ENCODE results near the gene S100A10. TPM values are rescaled to one million over a fixed set of nuclear protein-coding genes. Genes with fewer than 3 reads are reported as not detected.

The S100A10 gene
- total and polyA plus RNA-seq, 4 donors = 7.0 to 99.5 (median 35.4) TPM

GRCh38 chr1:152036267-152037216, 42.9 kb upstream of the S100A10 start, which contains the start of gene S100A11:
Gene S100A11, minus strand, starts transcription at chr1:152037004. Its CDS starts 89 bp downstream, at chr1:152036915.
- peak within 1 kb of the TSS; percentile 52 to 75 for H3K9ac ChIP-seq (ENCODE audit: low read depth in 1 of 2, low read length in 2 of 2)
- TF ChIP-seq TAF1 (conservative IDR thresholded peaks at IDR 0.05) = peak; percentile 23
- no peak for TF ChIP-seq SP1 (IDR thresholded peaks at IDR 0.05)
- peak within 1 kb of the TSS; percentile 35 to 58 (median 56) for H3K4me3 ChIP-seq (ENCODE audit: low read depth in 1 of 3, low read length in 3 of 3)
- peak within 1 kb of the TSS; percentile 80 to 93 for H3K27ac ChIP-seq (ENCODE audit: low read depth in 1 of 2, low read length in 2 of 2)
- peak; percentile 66 for DNase-seq (ENCODE audit: low spot score)
- peaks cover 0 to 3% (median 0%) of the 10 kb centered on the region in 4 donors for H3K36me3 ChIP-seq (ENCODE audit: control insufficient read depth in 4 of 4, insufficient read depth in 3 of 4, low read depth in 1 of 4, low read length in 3 of 4)
- peaks cover 0 to 2% (median under 1%) of the 10 kb centered on the region in 4 donors for H3K27me3 ChIP-seq (ENCODE audit: control insufficient read depth in 4 of 4, insufficient read depth in 4 of 4, low read length in 3 of 4)
- 4% methylated on average over 53 of the region's 53 CpGs for WGBS
- peaks cover 3 to 14% (median 6%) of the 10 kb centered on the region in 4 donors for H3K4me1 ChIP-seq (ENCODE audit: control insufficient read depth in 4 of 4, insufficient read depth in 4 of 4, low read length in 3 of 4)
- no peaks in the 10 kb centered on the region for H3K9me3 ChIP-seq (ENCODE audit: control insufficient read depth in 4 of 4, low read length in 3 of 4)

GRCh38 chr1:152035539-152036266, 42.0 kb upstream of the S100A10 start:
- 43% methylated on average over 17 of the region's 17 CpGs for WGBS
- DNase-seq (ENCODE audit: low spot score) = no peak
- H3K27me3 ChIP-seq (ENCODE audit: control insufficient read depth in 4 of 4, insufficient read depth in 4 of 4, low read length in 3 of 4) = peaks cover 0 to 2% (median 0%) of the 10 kb centered on the region in 4 donors

More at GRCh38 chr1:152035539-152036266, 42.0 kb upstream of the S100A10 start:
- no peak for TF ChIP-seq RXRA (IDR thresholded peaks at IDR 0.05)
- TF ChIP-seq CTCF (IDR thresholded peaks at IDR 0.05; ENCODE audit: low read depth, low read length, missing input control) = no peak
- TF ChIP-seq RAD21 (IDR thresholded peaks at IDR 0.05) = no peak
- no peak for TF ChIP-seq YY1 (IDR thresholded peaks at IDR 0.05)
- no peak for TF ChIP-seq MAX (IDR thresholded peaks at IDR 0.05)
- no peak for TF ChIP-seq ZBTB33 (IDR thresholded peaks at IDR 0.05)
- no peak for TF ChIP-seq GABPA (IDR thresholded peaks at IDR 0.05 in 1 of 2, conservative IDR thresholded peaks at IDR 0.05 in 1 of 2)
- no peak for TF ChIP-seq HNF4A (conservative IDR thresholded peaks at IDR 0.05)
- no peak for TF ChIP-seq EGR1 (IDR thresholded peaks at IDR 0.05; ENCODE audit: low read depth in 2 of 2)
- TF ChIP-seq TAF1 (conservative IDR thresholded peaks at IDR 0.05) = no peak
- no peak for TF ChIP-seq FOXA2 (IDR thresholded peaks at IDR 0.05)
- TF ChIP-seq JUND (IDR thresholded peaks at IDR 0.05) = no peak
- no peak for TF ChIP-seq REST (IDR thresholded peaks at IDR 0.05)
- TF ChIP-seq NR2F2 (IDR thresholded peaks at IDR 0.05) = no peak
- TF ChIP-seq FOXA1 (IDR thresholded peaks at IDR 0.05) = no peak
- TF ChIP-seq SP1 (IDR thresholded peaks at IDR 0.05) = no peak
- TF ChIP-seq ATF3 (IDR thresholded peaks at IDR 0.05) = no peak
- no peak for TF ChIP-seq HNF4G (IDR thresholded peaks at IDR 0.05)
- Histone ChIP-seq H3K9ac (ENCODE audit: low read depth in 1 of 2, low read length in 2 of 2) (peak overlapping the region; percentile 52 to 75), H3K36me3 (ENCODE audit: control insufficient read depth in 4 of 4, insufficient read depth in 3 of 4, low read depth in 1 of 4, low read length in 3 of 4) (peaks cover 0 to 3% (median 0%) of the 10 kb centered on the region in 4 donors), H3K4me1 (ENCODE audit: control insufficient read depth in 4 of 4, insufficient read depth in 4 of 4, low read length in 3 of 4) (peaks cover 3 to 14% (median 6%) of the 10 kb centered on the region in 4 donors), H3K4me3 (ENCODE audit: low read depth in 1 of 3, low read length in 3 of 3) (peak overlapping the region; percentile 35 to 58 (median 56)), H3K27ac (ENCODE audit: low read depth in 1 of 2, low read length in 2 of 2) (peak overlapping the region; percentile 80 to 93), H3K9me3 (ENCODE audit: control insufficient read depth in 4 of 4, low read length in 3 of 4) (no peaks in the 10 kb centered on the region)
